Endothelial cell of umbilical vein (primary cell): Measurements from ENCODE around the gene TGFBR3. TPM values are rescaled to one million over a fixed set of nuclear protein-coding genes. Genes with fewer than 3 reads are reported as not detected.

ENCODE experiments used
- BruUV-seq: library from RNA; stranded (reverse); fragments of 400-500 nt; replicated peaks from 2 replicates; lab custom pipeline; 2021; lab: Mats Ljungman, UMichigan
- CTCF ChIA-PET: fragments of 300-600, 350-600 bp; sonication (Branson Sonifier 250); formaldehyde crosslinking; loops from one replicate; lab custom pipeline; 2021; ENCODE audit warnings: antibody characterized with exemption, inconsistent platforms; lab: Charles Lee
- POLR2A ChIA-PET: fragments of 300-600, 350-600 bp; sonication (Branson Sonifier 250); formaldehyde crosslinking; loops from one replicate; lab custom pipeline; 2021; ENCODE audit warnings: antibody characterized with exemption, inconsistent platforms; lab: Charles Lee
- DNase-seq: peaks from one replicate; pipeline ENCODE4 v3.0.0-alpha.2; 2011; ENCODE audit warnings: low read depth, low spot score
- FAIRE-seq: peaks from 2 replicates; lab custom pipeline; 2011; peaks lifted over from hg19 to GRCh38; lab: Jason Lieb, UNC
- H2AFZ ChIP-seq: 2 replicates; pipeline ENCODE4 v1.6.0; 2012; ENCODE audit warnings: low read depth, low read length, control low read depth, inconsistent platforms
- H3K27ac ChIP-seq: 2 replicates; pipeline ENCODE4 v1.5.1; 2011; ENCODE audit warnings: low read depth, mild to moderate bottlenecking, control low read depth, low read length, moderate library complexity; ENCODE audit not compliant: insufficient read depth
- H3K27me3 ChIP-seq, 2 experiments: 2 replicates each; pipeline versions ENCODE4 v1.6.0 to v1.6.1; 2011; ENCODE audit warnings: low read length in 2 of 2, mixed read lengths in 1 of 2; ENCODE audit not compliant: control insufficient read depth in 2 of 2, insufficient read depth in 2 of 2
- H3K36me3 ChIP-seq, 2 experiments: 2 replicates in 1 of 2; 3 replicates in 1 of 2; pipeline ENCODE4 v1.5.1; 2011; ENCODE audit warnings: low read length in 2 of 2, mild to moderate bottlenecking in 1 of 2, moderate library complexity in 1 of 2; ENCODE audit not compliant: control insufficient read depth in 2 of 2, insufficient read depth in 2 of 2; ENCODE audit errors: extremely low read depth in 1 of 2
- H3K4me1 ChIP-seq: 3 replicates; pipeline ENCODE4 v1.5.1; 2011; ENCODE audit warnings: mild to moderate bottlenecking, low read length; ENCODE audit not compliant: control insufficient read depth, insufficient read depth; ENCODE audit errors: extremely low read depth
- H3K4me2 ChIP-seq: 2 replicates; pipeline ENCODE4 v1.6.1; 2011; ENCODE audit warnings: low read length, control low read depth, mixed read lengths; ENCODE audit not compliant: insufficient read depth
- H3K4me3 ChIP-seq, 3 experiments: fragments of 200-600 bp in 1 of 3; sonication (generic), shearing (Covaris generic) in 1 of 3; replicated peaks in 1 of 3; 2 replicates each; pipeline ENCODE4 v1.5.1; 2011 to 2016; ENCODE audit warnings: control low read depth in 3 of 3, low read length in 3 of 3, mild to moderate bottlenecking in 2 of 3, inconsistent platforms in 1 of 3, low read depth in 1 of 3, moderate library complexity in 1 of 3; ENCODE audit not compliant: insufficient read depth in 1 of 3
- H3K79me2 ChIP-seq: 2 replicates; pipeline ENCODE4 v1.6.0; 2012; ENCODE audit warnings: low read length, inconsistent platforms; ENCODE audit not compliant: control insufficient read depth, insufficient read depth
- H3K9ac ChIP-seq: replicated peaks from 2 replicates; pipeline ENCODE3; 2011; ENCODE audit warnings: low read length, control low read depth; ENCODE audit not compliant: insufficient read depth; ENCODE audit errors: extremely low read depth
- H3K9me1 ChIP-seq: replicated peaks from 3 replicates; pipeline ENCODE4 v1.6.0; 2011; ENCODE audit warnings: mild to moderate bottlenecking, low read length; ENCODE audit not compliant: control insufficient read depth, insufficient read depth; ENCODE audit errors: extremely low read depth
- H3K9me3 ChIP-seq: replicated peaks from 2 replicates; pipeline ENCODE4 v1.5.1; 2012; ENCODE audit warnings: low read length, inconsistent platforms; ENCODE audit not compliant: control insufficient read depth, insufficient read depth
- H4K20me1 ChIP-seq: replicated peaks from 2 replicates; pipeline ENCODE3; 2011; ENCODE audit warnings: mild to moderate bottlenecking, low read length; ENCODE audit not compliant: control insufficient read depth, insufficient read depth; ENCODE audit errors: extremely low read depth
- EZH2 ChIP-seq: IDR thresholded peaks from 2 replicates; pipeline ENCODE4 v1.6.1; 2012; ENCODE audit warnings: borderline replicate concordance, low read depth, mild to moderate bottlenecking, moderate library complexity, low read length, inconsistent platforms; ENCODE audit not compliant: severe bottlenecking
- FOS ChIP-seq: IDR thresholded peaks from 2 replicates; pipeline ENCODE4 v1.6.1; 2011; ENCODE audit warnings: mild to moderate bottlenecking, low read length, moderate library complexity, borderline replicate concordance; ENCODE audit not compliant: insufficient read depth
- GATA2 ChIP-seq: IDR thresholded peaks from 2 replicates; pipeline ENCODE4 v1.7.0; 2011; ENCODE audit warnings: low read depth, mild to moderate bottlenecking, moderate library complexity, mixed read lengths, low read length; ENCODE audit not compliant: insufficient read length, insufficient read depth
- JUN ChIP-seq: IDR thresholded peaks from 2 replicates; pipeline ENCODE4 v1.6.1; 2011; ENCODE audit warnings: borderline replicate concordance, low read depth; ENCODE audit not compliant: insufficient read length, insufficient read depth
- MYC ChIP-seq: IDR thresholded peaks from one replicate; pipeline ENCODE4 v1.6.1; 2011; ENCODE audit warnings: mild to moderate bottlenecking, low read depth, low read length
- POLR2AphosphoS5 ChIP-seq: IDR thresholded peaks from 2 replicates; pipeline ENCODE4 v1.6.1; 2012; ENCODE audit warnings: low read depth, mild to moderate bottlenecking, control low read depth, low read length, moderate library complexity; ENCODE audit not compliant: insufficient read depth
- dilution Hi-C: fragments of 300-500 bp; cut with MboI; formaldehyde crosslinking; loops from one replicate; pipeline ENCODE4 v1.15.0; 2019; ENCODE audit warnings: low sequenced_read_pairs; ENCODE audit not compliant: extremely low pct_ligation_motif_present
- intact Hi-C: fragments of 100-400 bp; cut with micrococcal nuclease; formaldehyde crosslinking; loops from one replicate; pipeline ENCODE4 v1.10.0; 2022
- polyA plus RNA-seq, 4 experiments: library from polyadenylated mRNA; depleted of rRNA in 3 of 4; stranded (reverse) in 3 of 4; unstranded in 1 of 4; fragments of >200 nt; gene quantifications; 2 replicates each; pipeline versions ENCODE4 v1.2.1 to v1.2.3, GENCODE V29; 2011 to 2012; ENCODE audit warnings: missing spikeins in 1 of 4
- total RNA-seq: library from RNA; stranded (reverse); gene quantifications from 2 replicates; pipeline ENCODE4 v1.2.3, GENCODE V29; 2021
- TF ChIP-seq, protein P1 (sequence below), 2 donors: IDR thresholded peaks; 1 replicate in 1 of 2; 2 replicates in 1 of 2; pipeline ENCODE4 v1.5.1; 2011; ENCODE audit warnings: low read length in 2 of 2, mild to moderate bottlenecking in 2 of 2, moderate library complexity in 2 of 2, control low read depth in 1 of 2, inconsistent platforms in 1 of 2, low read depth in 1 of 2; ENCODE audit not compliant: insufficient read depth in 1 of 2; ENCODE audit errors: extremely low read depth in 1 of 2
- TF ChIP-seq, protein P2 (sequence below): IDR thresholded peaks from 2 replicates; pipeline ENCODE4 v1.6.1; 2011; ENCODE audit not compliant: insufficient read depth, insufficient read length

The TGFBR3 gene
- total and polyA plus RNA-seq, 2 donors (not counting 3 experiments of a cell fraction or from before 2014, with no cell fraction given): 8.0 to 13.4 TPM

- POLR2A ChIA-PET: no interaction called here
- intact Hi-C loops: loop anchor here (5.0 kb wide), 1 partner anchor 67 kb away; no protein-coding TSS in a partner anchor
- CTCF ChIA-PET: interaction anchor here (2.3 kb wide), 1 partner anchor 107 kb away, joined by 7 read pairs; the partner anchor contains the start of gene TGFBR3
- Histone ChIP-seq H3K4me2 (no peak overlapping the region), H2AFZ (no peak overlapping the region), H3K27me3 (no peaks in the 10 kb centered on the region), H3K4me1 (peaks cover 30% of the 10 kb centered on the region), H3K9me1 (no peaks in the 10 kb centered on the region), H3K9me3 (no peaks in the 10 kb centered on the region), H3K4me3 (no peak overlapping the region), H3K9ac (no peak overlapping the region), H3K27ac (no peak overlapping the region), H3K79me2 (no peaks in the 10 kb centered on the region), H3K36me3 (no peaks in the 10 kb centered on the region), H4K20me1 (no peaks in the 10 kb centered on the region)
- dilution Hi-C loops: no loop called here
- FAIRE-seq: peak; percentile 24
- no peak for DNase-seq
- BruUV-seq: no TSS peak
- TF ChIP-seq, protein P1, sequence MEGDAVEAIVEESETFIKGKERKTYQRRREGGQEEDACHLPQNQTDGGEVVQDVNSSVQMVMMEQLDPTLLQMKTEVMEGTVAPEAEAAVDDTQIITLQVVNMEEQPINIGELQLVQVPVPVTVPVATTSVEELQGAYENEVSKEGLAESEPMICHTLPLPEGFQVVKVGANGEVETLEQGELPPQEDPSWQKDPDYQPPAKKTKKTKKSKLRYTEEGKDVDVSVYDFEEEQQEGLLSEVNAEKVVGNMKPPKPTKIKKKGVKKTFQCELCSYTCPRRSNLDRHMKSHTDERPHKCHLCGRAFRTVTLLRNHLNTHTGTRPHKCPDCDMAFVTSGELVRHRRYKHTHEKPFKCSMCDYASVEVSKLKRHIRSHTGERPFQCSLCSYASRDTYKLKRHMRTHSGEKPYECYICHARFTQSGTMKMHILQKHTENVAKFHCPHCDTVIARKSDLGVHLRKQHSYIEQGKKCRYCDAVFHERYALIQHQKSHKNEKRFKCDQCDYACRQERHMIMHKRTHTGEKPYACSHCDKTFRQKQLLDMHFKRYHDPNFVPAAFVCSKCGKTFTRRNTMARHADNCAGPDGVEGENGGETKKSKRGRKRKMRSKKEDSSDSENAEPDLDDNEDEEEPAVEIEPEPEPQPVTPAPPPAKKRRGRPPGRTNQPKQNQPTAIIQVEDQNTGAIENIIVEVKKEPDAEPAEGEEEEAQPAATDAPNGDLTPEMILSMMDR (IDR thresholded peaks at IDR 0.05; ENCODE audit: extremely low read depth in 1 of 2, insufficient read depth in 1 of 2, low read depth in 1 of 2, low read length in 2 of 2): no peak
- TF ChIP-seq POLR2AphosphoS5: no peak
- TF ChIP-seq FOS: no peak
- no peak for TF ChIP-seq GATA2
- TF ChIP-seq, protein P2, sequence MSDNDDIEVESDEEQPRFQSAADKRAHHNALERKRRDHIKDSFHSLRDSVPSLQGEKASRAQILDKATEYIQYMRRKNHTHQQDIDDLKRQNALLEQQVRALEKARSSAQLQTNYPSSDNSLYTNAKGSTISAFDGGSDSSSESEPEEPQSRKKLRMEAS: no peak
- TF ChIP-seq EZH2: no peak
- TF ChIP-seq MYC: no peak
- no peak for TF ChIP-seq JUN
These were observed 107.0 kb downstream of the TGFBR3 start for GRCh38 chr1:91778964-91779363.
